ENCODE data around the gene MAP3K6. TPM values are rescaled to one million over a fixed set of nuclear protein-coding genes. Genes with fewer than 3 reads are reported as not detected.
A peak's percentile ranks its signal among the peaks of the same experiment; 100 is the strongest.
"Not testable (repeated sequence)": the region's sequence is repeated elsewhere in the genome, so short reads cannot be mapped to it uniquely, and the experiment has no call there.

Gene MAP3K6
- total RNA-seq (2014; rRNA removed; shearing (Covaris generic)) = 10.7 and 14.6 TPM in 2 replicates

GRCh38 chr1:27366411-27367159, at the start of gene MAP3K6:
Gene MAP3K6 (minus strand): TSS chr1:27366961. CDS start chr1:27366597, 364 bp downstream.
- H3K27me3 ChIP-seq (ENCODE audit: control insufficient read depth, insufficient read depth, low read length) = peaks cover 12% of the 10 kb centered on the region
- peak; percentile 96 for DNase-seq
- H3K36me3 ChIP-seq (replicated peaks; ENCODE audit: control insufficient read depth, insufficient read depth, low read length) = no peaks in the 10 kb centered on the region
- peak within 1 kb of the TSS; percentile 76 for H3K4me3 ChIP-seq (ENCODE audit: insufficient read depth, low read depth, low read length)

GRCh38 chr1:27414091-27414490, 47.3 kb upstream of the MAP3K6 start:
- DNase-seq = no peak
- H3K27me3 ChIP-seq (ENCODE audit: control insufficient read depth, insufficient read depth, low read length) = no peaks in the 10 kb centered on the region
- H3K4me3 ChIP-seq (ENCODE audit: insufficient read depth, low read depth, low read length) = no peak overlapping the region
- H3K36me3 ChIP-seq (replicated peaks; ENCODE audit: control insufficient read depth, insufficient read depth, low read length) = peaks cover 51% of the 10 kb centered on the region

- DNase-seq = no peak
- Histone ChIP-seq H3K4me3 (ENCODE audit: insufficient read depth, low read depth, low read length) (no peak overlapping the region), H3K27me3 (ENCODE audit: control insufficient read depth, insufficient read depth, low read length) (no peaks in the 10 kb centered on the region), H3K36me3 (replicated peaks; ENCODE audit: control insufficient read depth, insufficient read depth, low read length) (peaks cover 53% of the 10 kb centered on the region)
These were observed 46.2 kb upstream of the MAP3K6 start for GRCh38 chr1:27413004-27413403.

GRCh38 chr1:27412502-27412901, 45.7 kb upstream of the MAP3K6 start:
- peaks cover 53% of the 10 kb centered on the region for H3K36me3 ChIP-seq (replicated peaks; ENCODE audit: control insufficient read depth, insufficient read depth, low read length)

GRCh38 chr1:27410709-27411108, 43.9 kb upstream of the MAP3K6 start:
- H3K36me3 ChIP-seq (replicated peaks; ENCODE audit: control insufficient read depth, insufficient read depth, low read length) = peaks cover 42% of the 10 kb centered on the region

More at GRCh38 chr1:27412502-27412901, 45.7 kb upstream of the MAP3K6 start:
- Histone ChIP-seq H3K4me3 (ENCODE audit: insufficient read depth, low read depth, low read length) (no peak overlapping the region), H3K27me3 (ENCODE audit: control insufficient read depth, insufficient read depth, low read length) (no peaks in the 10 kb centered on the region)
- DNase-seq = no peak

GRCh38 chr1:27409669-27410068, 42.9 kb upstream of the MAP3K6 start:
- Histone ChIP-seq H3K4me3 (ENCODE audit: insufficient read depth, low read depth, low read length) (no peak overlapping the region), H3K27me3 (ENCODE audit: control insufficient read depth, insufficient read depth, low read length) (no peaks in the 10 kb centered on the region), H3K36me3 (replicated peaks; ENCODE audit: control insufficient read depth, insufficient read depth, low read length) (peaks cover 36% of the 10 kb centered on the region)
- no peak for DNase-seq

More at GRCh38 chr1:27410709-27411108, 43.9 kb upstream of the MAP3K6 start:
- no peak for DNase-seq
- Histone ChIP-seq H3K27me3 (ENCODE audit: control insufficient read depth, insufficient read depth, low read length) (no peaks in the 10 kb centered on the region), H3K4me3 (ENCODE audit: insufficient read depth, low read depth, low read length) (no peak overlapping the region)

DNA sequence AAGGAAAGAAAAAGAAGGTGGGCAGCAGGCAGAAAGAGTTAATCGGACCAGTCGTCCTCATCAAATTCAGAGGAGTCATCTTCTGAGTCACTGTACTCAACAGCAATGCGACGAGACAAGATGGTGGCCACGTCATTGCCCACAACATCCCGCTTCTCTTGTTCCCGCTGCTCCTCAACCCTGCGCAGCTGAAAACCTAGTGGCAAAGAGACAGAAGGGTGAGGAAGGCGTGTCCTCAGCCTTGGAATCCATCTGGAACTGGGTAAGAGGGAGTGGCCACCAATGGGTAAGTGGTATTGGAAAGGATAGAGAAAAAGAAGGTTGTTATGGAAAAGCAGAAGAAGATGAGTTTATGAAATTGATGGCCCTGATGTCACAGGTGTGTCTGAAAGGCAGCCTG, 41.4 kb upstream of the MAP3K6 start:
- Histone ChIP-seq H3K36me3 (replicated peaks; ENCODE audit: control insufficient read depth, insufficient read depth, low read length) (peaks cover 23% of the 10 kb centered on the region), H3K4me3 (ENCODE audit: insufficient read depth, low read depth, low read length) (no peak overlapping the region)
- DNase-seq = no peak

GRCh38 chr1:27406791-27407190, 40.0 kb upstream of the MAP3K6 start:
- H3K36me3 ChIP-seq (replicated peaks; ENCODE audit: control insufficient read depth, insufficient read depth, low read length) = peaks cover 13% of the 10 kb centered on the region
- not testable (repeated sequence) for H3K27me3 ChIP-seq (ENCODE audit: control insufficient read depth, insufficient read depth, low read length); H3K4me3 ChIP-seq (ENCODE audit: insufficient read depth, low read depth, low read length); DNase-seq

More for the DNA sequence above, 41.4 kb upstream of the MAP3K6 start:
- H3K27me3 ChIP-seq (ENCODE audit: control insufficient read depth, insufficient read depth, low read length) = no peaks in the 10 kb centered on the region

DNA sequence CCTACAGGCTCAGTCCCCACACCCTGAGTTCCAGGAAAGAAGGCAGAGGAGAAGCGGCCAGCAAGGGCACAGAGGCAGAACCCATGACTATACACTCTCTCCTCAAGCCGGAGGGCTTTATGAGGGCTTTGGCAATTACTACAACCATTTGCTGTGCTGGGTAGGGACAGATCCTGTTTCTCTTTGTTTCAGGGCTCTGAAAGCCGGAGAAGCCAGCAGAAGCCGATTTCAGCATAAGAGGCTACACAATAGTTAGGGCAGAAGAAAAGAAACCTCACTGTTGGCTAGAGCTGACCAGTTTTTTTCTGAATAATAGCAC, 39.6 kb upstream of the MAP3K6 start:
- no peak for DNase-seq
- H3K36me3 ChIP-seq (replicated peaks; ENCODE audit: control insufficient read depth, insufficient read depth, low read length) = peaks cover 11% of the 10 kb centered on the region
- no peaks in the 10 kb centered on the region for H3K27me3 ChIP-seq (ENCODE audit: control insufficient read depth, insufficient read depth, low read length)
- H3K4me3 ChIP-seq (ENCODE audit: insufficient read depth, low read depth, low read length) = no peak overlapping the region

GRCh38 chr1:27405598-27406361, 39.0 kb upstream of the MAP3K6 start:
- H3K4me3 ChIP-seq (ENCODE audit: insufficient read depth, low read depth, low read length); H3K36me3 ChIP-seq (replicated peaks; ENCODE audit: control insufficient read depth, insufficient read depth, low read length); H3K27me3 ChIP-seq (ENCODE audit: control insufficient read depth, insufficient read depth, low read length): not testable (repeated sequence)
- peak; percentile 72 for DNase-seq

- H3K4me3 ChIP-seq (ENCODE audit: insufficient read depth, low read depth, low read length) = no peak overlapping the region
- no peaks in the 10 kb centered on the region for H3K27me3 ChIP-seq (ENCODE audit: control insufficient read depth, insufficient read depth, low read length)
- peaks cover 5% of the 10 kb centered on the region for H3K36me3 ChIP-seq (replicated peaks; ENCODE audit: control insufficient read depth, insufficient read depth, low read length)
- peak; percentile 87 for DNase-seq
These were observed 38.3 kb upstream of the MAP3K6 start for GRCh38 chr1:27405074-27405473.

DNA sequence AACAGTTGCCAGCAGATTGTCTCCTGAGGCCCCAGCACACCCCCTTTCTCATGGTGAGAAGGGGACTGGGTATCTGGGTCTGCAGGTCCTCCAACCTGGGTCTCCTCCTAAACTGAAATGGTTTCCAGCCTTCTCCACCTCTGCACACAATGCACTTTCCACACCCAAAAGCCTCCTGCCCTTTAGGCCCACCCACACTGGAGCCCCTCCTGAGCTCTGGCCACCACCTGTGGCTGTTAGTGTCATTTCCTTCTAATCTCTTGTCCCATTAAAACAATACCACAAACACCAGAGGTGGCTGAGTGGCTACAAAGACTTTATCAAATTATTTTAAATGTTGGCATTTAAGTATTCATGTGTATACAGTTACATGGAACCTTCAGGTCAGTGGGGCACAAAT, 37.2 kb upstream of the MAP3K6 start:
- H3K4me3 ChIP-seq (ENCODE audit: insufficient read depth, low read depth, low read length) = no peak overlapping the region
- no peak for DNase-seq
- H3K36me3 ChIP-seq (replicated peaks; ENCODE audit: control insufficient read depth, insufficient read depth, low read length) = peaks cover 5% of the 10 kb centered on the region
- no peaks in the 10 kb centered on the region for H3K27me3 ChIP-seq (ENCODE audit: control insufficient read depth, insufficient read depth, low read length)

- DNase-seq = peak; percentile 75
- Histone ChIP-seq H3K36me3 (replicated peaks; ENCODE audit: control insufficient read depth, insufficient read depth, low read length) (peaks cover 3% of the 10 kb centered on the region), H3K4me3 (ENCODE audit: insufficient read depth, low read depth, low read length) (no peak overlapping the region), H3K27me3 (ENCODE audit: control insufficient read depth, insufficient read depth, low read length) (no peaks in the 10 kb centered on the region)
These were observed 36.4 kb upstream of the MAP3K6 start for GRCh38 chr1:27403065-27403726.

DNA sequence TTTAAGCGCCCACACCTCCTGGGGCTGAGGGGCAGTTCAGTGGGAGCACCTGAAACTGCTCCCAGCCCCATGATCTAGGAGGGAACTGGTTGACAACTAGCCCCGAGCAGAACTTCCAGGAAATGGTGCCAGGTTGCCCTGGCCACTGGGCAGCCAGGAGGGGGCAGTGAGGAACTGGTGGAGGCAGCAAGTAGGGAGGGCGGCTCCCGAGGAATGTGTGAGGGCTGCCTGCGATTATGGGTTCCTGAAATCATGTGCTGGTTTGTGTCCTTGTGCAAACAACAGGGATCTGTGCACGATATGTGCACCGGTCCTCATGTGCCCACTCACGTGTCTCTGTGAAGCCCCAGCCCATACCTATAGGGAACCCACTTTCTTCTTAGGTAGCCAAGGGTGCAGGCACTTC, 35.6 kb upstream of the MAP3K6 start:
- H3K27me3 ChIP-seq (ENCODE audit: control insufficient read depth, insufficient read depth, low read length) = no peaks in the 10 kb centered on the region
- DNase-seq = peak; percentile 85
- no peak overlapping the region for H3K4me3 ChIP-seq (ENCODE audit: insufficient read depth, low read depth, low read length)
- no peaks in the 10 kb centered on the region for H3K36me3 ChIP-seq (replicated peaks; ENCODE audit: control insufficient read depth, insufficient read depth, low read length)

GRCh38 chr1:27400963-27401341, 34.2 kb upstream of the MAP3K6 start:
- DNase-seq = no peak
- Histone ChIP-seq H3K36me3 (replicated peaks; ENCODE audit: control insufficient read depth, insufficient read depth, low read length) (no peaks in the 10 kb centered on the region), H3K4me3 (ENCODE audit: insufficient read depth, low read depth, low read length) (no peak overlapping the region), H3K27me3 (ENCODE audit: control insufficient read depth, insufficient read depth, low read length) (no peaks in the 10 kb centered on the region)
